Thoracic aorta (tissue), 2 donors: ENCODE data around the gene NLN. TPM values are rescaled to one million over a fixed set of nuclear protein-coding genes. Genes with fewer than 3 reads are reported as not detected.

Experiments used
- ATAC-seq: fragments of 150-250 bp; one replicate; pipeline ENCODE4 v1.8.0; 2017; ENCODE audit warnings: low read depth; ENCODE audit not compliant: insufficient number of reproducible peaks, low FRiP score
- DNase-seq: peaks from one replicate; pipeline ENCODE4 v3.0.0-alpha.2; 2020; ENCODE audit warnings: low spot score
- H3K27ac ChIP-seq, 2 donors: fragments of 200-600 bp; sonication (generic); 1 replicate in 1 of 2; 2 replicates in 1 of 2; pipeline ENCODE4 v1.5.1; 2016; ENCODE audit warnings: mild to moderate bottlenecking in 2 of 2, moderate library complexity in 2 of 2
- H3K27me3 ChIP-seq: fragments of 200-600 bp; sonication (generic); replicated peaks from 2 replicates; pipeline ENCODE4 v1.6.0; 2016; ENCODE audit warnings: mild to moderate bottlenecking; ENCODE audit not compliant: insufficient read depth
- H3K36me3 ChIP-seq: fragments of 200-600 bp; sonication (generic); one replicate; pipeline ENCODE4 v1.5.1; 2016
- H3K4me1 ChIP-seq, 2 donors: fragments of 200-600 bp; sonication (generic); 1 replicate in 1 of 2; 2 replicates in 1 of 2; pipeline versions ENCODE4 v1.5.1 to v1.6.0; 2016; ENCODE audit warnings: low read depth in 2 of 2, mild to moderate bottlenecking in 1 of 2; ENCODE audit not compliant: control insufficient read depth in 1 of 2
- H3K4me3 ChIP-seq: fragments of 200-600 bp; sonication (generic); 2 replicates; pipeline ENCODE4 v1.5.1; 2016; ENCODE audit warnings: mild to moderate bottlenecking
- H3K9me3 ChIP-seq: fragments of 200-600 bp; sonication (generic); 2 replicates; pipeline ENCODE4 v1.5.1; 2016
- total RNA-seq, 2 donors: library from RNA; depleted of rRNA; stranded (reverse); fragments of >200 nt; gene quantifications; one replicate each; pipeline versions ENCODE4 v1.1.0 to v1.2.3, GENCODE V29; 2016
- TF ChIP-seq, protein P1 (sequence below): fragments of 200-600 bp; sonication (generic); IDR thresholded peaks from one replicate; pipeline ENCODE4 v1.5.1; 2019; ENCODE audit warnings: antibody characterized with exemption

The NLN gene
- total RNA-seq, 2 donors from 2014 or later, result 6.8 to 24.1 TPM

DNA sequence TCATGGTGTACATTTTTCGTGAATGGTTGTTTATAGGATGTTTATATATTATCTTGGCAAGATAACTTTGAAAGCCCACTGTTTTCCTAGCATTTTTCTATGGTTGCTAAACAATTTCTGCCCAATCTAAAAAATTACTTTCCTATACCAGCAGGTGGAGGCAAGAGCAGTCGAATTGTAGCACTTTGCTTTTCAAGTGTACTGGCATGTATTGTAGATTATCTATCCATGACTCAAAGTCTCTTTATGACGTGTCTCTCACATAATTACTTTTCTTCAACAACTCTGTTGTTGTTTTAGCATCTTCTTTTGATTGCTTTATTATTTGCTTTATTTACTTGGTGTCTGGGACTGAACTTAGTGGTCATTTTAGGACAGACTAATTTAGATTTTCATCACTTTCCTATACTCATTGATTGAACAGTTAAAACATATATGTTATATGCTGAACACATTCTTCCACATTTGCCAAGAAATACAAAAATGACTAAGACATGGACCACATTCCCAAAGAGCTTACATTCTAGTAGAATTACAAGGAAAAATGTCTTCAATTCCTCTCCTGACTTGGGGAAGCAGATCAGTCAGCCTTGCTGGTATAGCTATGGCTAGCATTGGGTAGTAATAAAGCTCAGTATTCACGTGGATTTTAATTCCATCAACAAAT, 20.7 kb downstream of the NLN start:
- Histone ChIP-seq H3K4me3 (no peak overlapping the region), H3K9me3 (no peaks in the 10 kb centered on the region), H3K27me3 (no peaks in the 10 kb centered on the region), H3K4me1 (no peaks in the 10 kb centered on the region), H3K27ac (no peak overlapping the region), H3K36me3 (no peaks in the 10 kb centered on the region)
- TF ChIP-seq, protein P1, sequence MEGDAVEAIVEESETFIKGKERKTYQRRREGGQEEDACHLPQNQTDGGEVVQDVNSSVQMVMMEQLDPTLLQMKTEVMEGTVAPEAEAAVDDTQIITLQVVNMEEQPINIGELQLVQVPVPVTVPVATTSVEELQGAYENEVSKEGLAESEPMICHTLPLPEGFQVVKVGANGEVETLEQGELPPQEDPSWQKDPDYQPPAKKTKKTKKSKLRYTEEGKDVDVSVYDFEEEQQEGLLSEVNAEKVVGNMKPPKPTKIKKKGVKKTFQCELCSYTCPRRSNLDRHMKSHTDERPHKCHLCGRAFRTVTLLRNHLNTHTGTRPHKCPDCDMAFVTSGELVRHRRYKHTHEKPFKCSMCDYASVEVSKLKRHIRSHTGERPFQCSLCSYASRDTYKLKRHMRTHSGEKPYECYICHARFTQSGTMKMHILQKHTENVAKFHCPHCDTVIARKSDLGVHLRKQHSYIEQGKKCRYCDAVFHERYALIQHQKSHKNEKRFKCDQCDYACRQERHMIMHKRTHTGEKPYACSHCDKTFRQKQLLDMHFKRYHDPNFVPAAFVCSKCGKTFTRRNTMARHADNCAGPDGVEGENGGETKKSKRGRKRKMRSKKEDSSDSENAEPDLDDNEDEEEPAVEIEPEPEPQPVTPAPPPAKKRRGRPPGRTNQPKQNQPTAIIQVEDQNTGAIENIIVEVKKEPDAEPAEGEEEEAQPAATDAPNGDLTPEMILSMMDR, result peak; percentile 50
- ATAC-seq (no peak), DNase-seq (no peak)

DNA sequence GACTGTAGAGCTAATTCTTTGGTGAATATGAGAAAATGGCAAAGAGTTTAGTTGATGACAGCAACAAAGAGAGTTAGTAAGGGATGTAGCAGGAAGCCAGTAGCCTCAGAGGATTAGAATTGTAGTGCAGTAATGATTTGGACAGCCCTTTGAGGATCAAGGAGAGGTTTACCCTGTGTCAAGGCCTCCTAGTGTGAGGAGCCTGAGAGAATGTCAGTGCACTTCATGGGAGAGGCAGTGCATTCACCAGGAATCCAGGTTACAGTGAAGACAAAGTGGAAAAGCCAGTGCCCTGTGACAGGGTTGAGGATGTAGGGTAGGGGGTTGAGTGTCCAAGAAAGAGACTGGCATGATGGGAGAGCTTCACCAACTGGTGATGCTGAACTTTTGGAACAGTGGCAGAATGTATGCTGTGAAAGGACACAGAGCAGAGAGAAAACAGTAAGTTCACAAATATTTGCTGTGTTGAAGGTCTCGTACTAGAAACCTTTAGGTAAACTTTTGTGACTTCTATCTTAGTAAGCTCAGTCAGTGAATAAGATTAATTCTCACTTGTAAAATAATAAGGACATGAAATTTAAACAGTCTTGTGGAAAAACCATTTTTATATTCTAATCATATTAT, 27.3 kb downstream of the NLN start:
- Histone ChIP-seq H3K27ac (no peak overlapping the region), H3K36me3 (no peaks in the 10 kb centered on the region), H3K27me3 (no peaks in the 10 kb centered on the region), H3K9me3 (no peaks in the 10 kb centered on the region), H3K4me1 (no peaks in the 10 kb centered on the region), H3K4me3 (no peak overlapping the region)
- ATAC-seq (no peak), DNase-seq (no peak)
- TF ChIP-seq, protein P1, result no peak

DNA sequence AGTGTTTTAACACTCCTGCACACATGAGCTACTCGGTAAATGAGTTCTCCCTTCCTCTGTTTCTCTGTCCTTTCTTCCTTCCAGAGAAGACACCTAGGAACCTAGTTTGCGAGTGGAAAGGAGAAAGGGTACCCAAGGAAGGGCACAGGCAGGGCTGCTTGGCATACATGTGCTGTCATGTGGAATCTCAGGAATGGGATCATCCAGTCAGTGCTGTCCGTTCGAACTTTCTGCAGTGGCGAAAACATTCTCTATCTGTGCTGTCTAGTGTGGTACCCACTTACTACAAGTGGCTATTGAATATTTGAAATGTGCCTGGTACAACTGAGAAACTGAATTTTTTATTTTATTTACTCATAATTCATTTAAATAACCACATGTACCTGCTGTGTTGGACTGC, 28.0 kb downstream of the NLN start:
- H3K27me3 ChIP-seq, result no peaks in the 10 kb centered on the region
- no peaks in the 10 kb centered on the region for H3K9me3 ChIP-seq
- H3K4me1 ChIP-seq, result no peaks in the 10 kb centered on the region
- DNase-seq, result no peak
- H3K4me3 ChIP-seq, result no peak overlapping the region
- no peak overlapping the region for H3K27ac ChIP-seq
- TF ChIP-seq, protein P1, result no peak
- ATAC-seq, result no peak
- no peaks in the 10 kb centered on the region for H3K36me3 ChIP-seq

DNA sequence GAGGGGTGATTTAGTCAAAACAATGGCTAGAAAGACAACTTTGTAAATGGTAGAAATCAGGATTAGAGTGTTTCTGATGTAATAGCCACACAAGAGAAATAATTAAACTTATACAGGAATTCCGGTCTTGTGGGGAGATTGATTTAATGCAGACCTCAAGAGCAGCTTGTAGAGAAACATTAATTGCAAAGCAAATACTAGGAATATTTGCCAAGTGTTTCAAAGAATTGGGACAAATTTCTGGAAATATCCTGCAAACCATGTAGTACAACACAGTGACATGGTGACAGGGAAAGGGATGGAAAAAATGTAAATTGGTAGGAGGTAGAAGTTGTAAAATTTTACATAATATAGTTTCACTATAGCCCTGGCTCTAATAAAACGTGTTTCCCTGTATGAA, 28.9 kb downstream of the NLN start:
- H3K27ac ChIP-seq, result no peak overlapping the region
- no peak overlapping the region for H3K4me3 ChIP-seq
- DNase-seq (no peak), ATAC-seq (no peak)
- no peaks in the 10 kb centered on the region for H3K27me3 ChIP-seq
- TF ChIP-seq, protein P1, result no peak
- H3K9me3 ChIP-seq, result no peaks in the 10 kb centered on the region
- no peaks in the 10 kb centered on the region for H3K36me3 ChIP-seq
- H3K4me1 ChIP-seq, result no peaks in the 10 kb centered on the region

DNA sequence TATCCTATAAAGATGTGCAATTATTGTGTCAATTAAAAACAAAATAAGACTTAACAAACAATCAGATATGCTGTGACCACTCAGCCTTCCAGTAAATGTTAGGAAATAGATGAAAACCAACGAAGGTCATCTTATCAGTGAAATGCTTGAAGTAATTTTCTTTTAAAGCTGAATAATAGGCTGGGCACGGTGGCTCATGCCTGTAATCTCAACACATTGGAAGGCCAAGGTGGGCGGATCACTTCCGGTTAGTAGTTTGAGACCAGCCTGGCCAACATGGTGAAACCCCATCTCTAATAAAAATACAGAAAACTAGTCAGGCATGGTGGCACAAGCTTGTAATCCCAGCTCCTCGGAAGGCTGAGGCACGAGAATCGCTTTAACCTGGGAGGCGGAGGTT, 31.2 kb downstream of the NLN start:
- Histone ChIP-seq H3K4me3 (no peak overlapping the region), H3K9me3 (no peaks in the 10 kb centered on the region), H3K27me3 (no peaks in the 10 kb centered on the region), H3K27ac (no peak overlapping the region), H3K36me3 (no peaks in the 10 kb centered on the region), H3K4me1 (no peaks in the 10 kb centered on the region)
- ATAC-seq, result no peak
- no peak for DNase-seq
- TF ChIP-seq, protein P1, result no peak
